Posterior cingulate gyrus (tissue), 11 donors: ENCODE results near the gene DMRT3.

Experiments
- DNase-seq, 10 donors: peaks; one replicate each; pipeline versions ENCODE4 v3.0.0 to v3.0.0-alpha.2; 2020 to 2021; ENCODE audit warnings: mixed read lengths in 3 of 10
- intact Hi-C: fragments of 100-400 bp; cut with DNase I; formaldehyde crosslinking; loops from one replicate; pipeline ENCODE4 v1.15.1; 2023

Gene DMRT3

GRCh38 chr9:970151-970996, 6.1 kb upstream of the DMRT3 start:
- intact Hi-C loops: no loop called here
- no peak for DNase-seq

GRCh38 chr9:971901-972500, 4.5 kb upstream of the DMRT3 start:
- intact Hi-C loops: no loop called here
- no peak for DNase-seq

DNA sequence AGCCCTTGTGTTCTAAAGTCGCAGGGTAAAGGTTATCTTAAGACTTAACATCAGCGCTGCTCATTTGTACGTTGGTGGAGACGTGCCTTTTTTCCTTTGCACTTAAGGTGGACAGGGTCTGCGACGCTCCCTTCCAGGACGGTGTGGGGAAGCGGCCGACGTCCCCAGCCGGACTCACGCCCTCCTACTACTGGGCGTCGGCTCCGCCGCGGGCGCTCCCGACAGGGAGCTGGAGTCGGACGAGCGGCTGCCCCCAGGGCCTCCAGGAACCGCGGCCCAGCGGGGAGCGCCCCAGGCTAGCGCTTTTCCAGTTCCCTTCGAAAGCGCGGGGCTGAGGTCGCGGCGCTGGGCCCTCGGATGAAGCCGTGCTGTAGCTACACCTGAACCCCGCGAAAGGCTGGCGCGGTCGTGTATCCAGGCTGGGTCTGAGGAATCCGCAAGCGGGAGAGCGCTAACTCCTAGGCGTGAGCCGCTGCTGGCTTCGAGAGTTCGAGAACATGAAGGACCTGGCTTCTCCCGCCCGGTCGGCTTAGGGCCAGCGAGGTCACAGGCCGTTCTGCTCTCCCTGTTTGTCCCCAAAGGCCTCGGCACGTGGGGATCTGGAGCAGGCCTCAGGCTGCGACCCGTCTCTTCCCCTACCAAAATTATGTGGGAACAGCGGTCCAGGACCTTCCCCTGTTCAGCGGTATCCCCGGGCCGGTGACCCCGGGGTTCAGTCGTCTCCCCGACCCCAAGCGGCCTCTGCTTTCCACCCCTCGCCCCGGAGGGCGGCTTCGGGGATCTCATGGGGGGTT, 3.8 kb upstream of the DMRT3 start:
- DNase-seq: no peak
- intact Hi-C loops: no loop called here

- intact Hi-C loops: no loop called here
- DNase-seq: no peak
Measured at GRCh38 chr9:973295-973834, 3.1 kb upstream of the DMRT3 start.

DNA sequence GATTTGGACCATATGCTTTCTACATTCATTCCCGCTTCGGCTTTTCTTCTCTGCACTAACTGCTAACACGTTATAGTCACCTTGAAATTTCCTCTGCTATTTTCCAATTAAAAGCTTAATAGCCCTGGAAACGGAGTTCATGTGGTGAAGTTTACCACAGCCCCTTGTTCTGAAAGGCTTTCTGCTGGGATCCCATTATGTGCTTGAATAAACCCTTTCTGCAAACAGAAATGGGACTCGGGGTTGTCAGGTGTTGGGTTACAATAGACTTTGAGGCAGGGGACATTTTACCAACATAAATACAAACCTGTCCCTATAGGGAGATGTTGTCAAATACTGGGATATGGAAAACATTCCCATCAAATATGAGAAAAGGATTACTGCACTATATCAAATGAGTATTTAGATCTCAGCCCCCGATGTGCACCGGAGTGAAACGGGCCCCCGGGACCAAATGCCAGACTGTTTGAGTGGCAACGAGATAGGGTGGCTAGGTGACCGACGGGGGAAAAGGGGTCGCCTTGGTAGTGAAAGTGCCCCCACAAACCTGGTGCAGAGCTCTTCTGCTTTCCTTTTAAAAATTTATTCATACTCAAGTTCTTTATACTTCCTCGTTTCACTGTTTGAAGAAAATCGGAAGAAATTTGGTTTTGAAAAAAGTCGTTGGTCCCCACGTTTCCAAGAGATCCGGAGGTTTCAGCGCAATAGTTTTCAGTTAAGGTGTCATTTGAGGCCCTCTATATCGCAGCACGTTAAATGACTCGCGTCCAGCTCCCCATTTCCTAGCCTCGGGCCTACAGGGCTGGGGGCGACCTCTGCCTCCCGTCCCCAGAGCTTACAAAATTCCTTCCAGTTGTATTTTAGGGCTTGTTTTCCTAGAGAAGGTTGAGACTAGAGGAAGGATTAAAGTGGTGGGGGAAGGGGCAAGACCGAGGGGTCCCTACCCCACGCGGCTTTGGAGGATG, 2.1 kb upstream of the DMRT3 start:
- DNase-seq: no peak
- intact Hi-C loops: no loop called here

GRCh38 chr9:974996-975739, 1.3 kb upstream of the DMRT3 start:
- intact Hi-C loops: no loop called here
- no peak for DNase-seq

- intact Hi-C loops: no loop called here
- no peak for DNase-seq
Measured at GRCh38 chr9:975740-976257, 656 bp upstream of the DMRT3 start.

DNA sequence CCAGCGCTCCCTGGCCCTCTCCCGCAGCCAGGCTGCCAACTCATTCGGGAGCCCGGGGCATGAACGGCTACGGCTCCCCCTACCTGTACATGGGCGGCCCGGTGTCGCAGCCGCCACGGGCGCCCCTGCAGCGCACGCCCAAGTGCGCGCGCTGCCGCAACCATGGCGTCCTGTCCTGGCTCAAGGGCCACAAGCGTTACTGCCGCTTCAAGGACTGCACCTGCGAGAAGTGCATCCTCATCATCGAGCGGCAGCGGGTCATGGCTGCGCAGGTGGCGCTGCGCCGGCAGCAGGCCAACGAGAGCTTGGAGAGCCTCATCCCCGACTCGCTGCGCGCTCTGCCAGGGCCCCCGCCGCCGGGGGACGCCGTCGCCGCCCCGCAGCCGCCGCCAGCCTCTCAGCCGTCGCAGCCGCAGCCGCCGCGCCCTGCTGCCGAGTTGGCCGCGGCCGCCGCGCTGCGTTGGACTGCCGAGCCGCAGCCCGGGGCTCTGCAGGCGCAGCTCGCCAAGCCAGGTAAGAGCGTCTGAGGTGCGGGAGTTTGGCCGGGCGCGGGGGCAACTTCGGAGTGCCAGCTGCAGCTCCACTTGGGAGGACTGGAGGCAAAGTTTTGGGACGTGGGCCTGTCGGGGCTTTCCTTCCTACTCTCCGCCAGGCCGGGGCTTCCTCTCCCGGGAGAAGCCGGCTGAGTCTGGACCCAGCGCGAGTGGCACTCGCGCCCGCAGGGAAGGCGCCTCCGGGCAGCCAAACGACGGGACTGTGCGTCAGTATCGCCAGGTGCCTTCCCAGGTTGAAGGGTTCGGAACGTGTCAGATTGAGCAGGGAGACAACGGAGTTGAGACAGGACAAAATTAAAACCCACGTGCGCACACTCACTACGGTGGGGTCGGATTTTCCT, 735 bp downstream of the DMRT3 start:
- intact Hi-C loops: no loop called here
- no peak for DNase-seq

- intact Hi-C loops: no loop called here
- DNase-seq: no peak
Measured at GRCh38 chr9:977838-978830, 1.7 kb downstream of the DMRT3 start.

- intact Hi-C loops: no loop called here
- DNase-seq: no peak
Measured at GRCh38 chr9:979983-980382, 3.5 kb downstream of the DMRT3 start.

DNA sequence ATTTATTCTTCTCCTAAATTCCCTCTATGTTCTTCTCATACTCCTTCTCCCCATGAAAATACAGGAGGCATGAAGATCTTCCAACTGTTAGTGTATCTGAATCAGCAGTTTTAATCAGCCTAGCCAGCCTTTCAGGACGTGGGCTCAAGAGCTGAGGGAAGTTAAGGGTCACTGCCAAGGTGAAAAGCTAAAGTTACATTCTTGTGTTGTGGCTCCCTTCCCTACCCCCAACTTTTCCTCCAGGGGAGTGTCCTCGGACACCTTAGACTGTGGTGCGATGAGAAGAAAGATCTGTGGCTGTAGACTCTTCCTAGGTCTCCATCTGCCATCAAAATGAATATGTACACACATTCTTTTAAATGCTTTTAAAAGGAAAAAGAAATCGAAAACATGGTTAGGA, 4.2 kb downstream of the DMRT3 start:
- no peak for DNase-seq
- intact Hi-C loops: no loop called here

DNA sequence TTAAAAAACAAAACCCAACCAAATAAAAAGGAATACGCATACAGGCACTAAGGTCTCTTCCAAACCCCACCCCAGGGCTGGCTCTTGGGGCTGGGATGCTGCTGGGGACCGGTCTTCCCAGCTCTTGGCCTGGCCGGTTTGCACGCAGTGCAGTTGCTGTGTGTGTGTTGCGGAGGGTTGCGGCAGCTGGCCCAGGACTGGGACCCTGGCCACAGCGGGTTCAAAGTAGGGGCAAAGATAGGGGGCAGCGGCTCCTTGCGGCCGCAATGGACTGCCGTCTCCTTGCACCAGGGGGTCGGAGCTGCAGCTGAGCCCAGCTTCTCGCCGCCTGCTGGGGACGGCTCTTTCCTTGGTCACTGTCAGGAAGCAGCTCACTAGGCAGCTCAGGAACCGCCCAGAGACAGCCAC, 5.0 kb downstream of the DMRT3 start:
- intact Hi-C loops: no loop called here
- DNase-seq: no peak

DNA sequence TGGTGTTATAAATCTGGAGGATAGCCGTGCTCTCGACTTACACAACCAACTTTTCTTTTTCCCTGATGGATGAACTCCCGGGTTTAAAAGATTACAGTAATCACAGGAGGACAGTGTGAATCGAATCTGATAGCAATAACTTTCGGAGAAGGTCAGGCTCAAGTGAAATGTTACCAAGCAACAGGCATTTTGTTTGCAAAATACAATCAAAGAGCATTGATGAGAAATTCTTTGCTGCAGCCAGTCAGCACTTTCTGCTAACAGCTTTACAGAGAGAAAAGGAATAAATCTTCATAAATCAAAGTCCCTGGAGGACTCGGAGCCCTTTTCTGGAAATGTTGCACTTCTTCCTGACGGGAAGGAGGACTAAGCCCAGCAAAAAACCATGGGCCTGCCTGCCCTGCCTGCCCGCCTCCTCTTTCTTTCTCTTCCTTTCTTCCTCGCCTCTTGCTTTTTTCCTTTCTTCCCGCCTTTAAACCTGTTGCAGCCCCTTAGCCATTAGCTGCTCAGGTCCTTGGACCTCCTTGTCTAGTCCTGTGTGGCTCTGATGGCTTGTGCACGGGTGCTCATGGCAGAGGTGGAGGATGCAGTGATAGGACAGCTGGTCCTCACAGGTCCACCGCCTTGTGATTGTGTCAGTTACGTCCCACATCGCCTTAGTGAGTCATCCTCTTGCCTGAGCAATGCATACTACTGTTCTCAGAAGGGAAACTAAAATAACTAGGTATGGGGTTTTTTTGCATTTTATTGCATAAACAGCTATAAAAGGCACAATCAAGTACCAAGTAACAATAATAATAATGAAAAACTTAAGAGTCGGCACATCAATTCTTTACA, 6.2 kb downstream of the DMRT3 start:
- intact Hi-C loops: no loop called here
- no peak for DNase-seq

DNA sequence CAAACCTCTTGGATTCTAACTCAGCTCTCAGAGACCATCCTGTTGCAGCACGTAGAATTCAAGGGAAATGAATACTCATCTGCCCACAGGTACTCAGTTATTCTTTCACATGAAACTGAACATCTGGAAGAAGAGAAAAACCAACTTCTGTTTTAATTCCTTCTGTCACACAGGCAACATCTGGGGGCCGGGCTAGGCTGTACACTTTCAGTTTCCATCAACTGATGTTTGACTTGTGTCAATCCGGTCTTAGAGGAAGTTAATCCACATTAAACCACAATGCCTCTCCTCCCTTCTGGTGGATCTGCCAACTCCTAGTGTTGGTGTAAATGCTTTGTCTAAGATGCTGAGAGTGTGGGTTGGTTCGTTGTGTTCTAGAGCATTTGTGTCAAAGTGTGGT, 17.6 kb downstream of the DMRT3 start:
- intact Hi-C loops: no loop called here
- no peak for DNase-seq

DNA sequence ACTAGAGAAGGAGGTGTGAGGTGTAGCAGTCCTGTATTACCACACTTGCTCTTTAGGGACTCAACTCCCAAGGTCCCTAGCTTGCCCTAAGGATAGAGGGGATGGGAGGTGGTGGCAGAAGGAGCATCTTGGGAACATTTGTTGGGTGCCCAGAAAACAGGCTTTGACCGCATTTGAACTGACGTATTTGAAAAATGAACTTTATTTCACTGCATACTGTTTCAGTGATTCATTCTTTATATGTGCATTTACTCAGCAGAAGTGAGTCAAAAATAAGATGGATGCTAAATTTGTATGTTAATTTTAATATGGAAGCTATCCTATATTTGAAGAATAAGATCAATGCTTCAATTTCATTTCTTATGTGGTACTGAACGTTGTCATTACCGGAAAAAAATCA, 18.7 kb downstream of the DMRT3 start:
- DNase-seq: no peak
- intact Hi-C loops: no loop called here

DNA sequence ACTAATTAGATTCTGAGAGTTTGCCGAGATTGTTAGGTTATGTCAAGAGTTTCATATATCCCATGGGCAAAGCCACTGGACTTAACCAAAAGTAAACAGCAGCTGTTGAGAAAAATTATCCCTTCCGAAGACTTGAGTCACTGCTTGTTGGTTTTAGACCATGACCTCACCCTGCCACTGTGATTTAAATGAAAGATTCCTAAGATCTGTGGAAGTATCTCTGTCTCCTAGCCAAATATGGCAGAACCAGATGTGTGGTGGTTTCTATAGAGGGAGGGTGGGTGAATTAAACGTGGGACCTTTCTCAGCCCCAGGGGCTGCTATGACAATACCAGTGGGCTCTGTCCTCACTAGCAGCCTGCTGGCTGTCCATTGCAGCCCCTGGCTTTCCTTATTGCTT, 19.3 kb downstream of the DMRT3 start:
- intact Hi-C loops: no loop called here

More for the DNA sequence above, 19.3 kb downstream of the DMRT3 start:
- no peak for DNase-seq
